ENCODE results near the gene TNS2. TPM values are rescaled to one million over a fixed set of nuclear protein-coding genes. Genes with fewer than 3 reads are reported as not detected.
"Not testable (repeated sequence)": the region's sequence is repeated elsewhere in the genome, so short reads cannot be mapped to it uniquely, and the experiment has no call there.

Gene TNS2
- total RNA-seq, 2 experiments from 2014 or later, result 2.3 to 3.0 TPM

- TF ChIP-seq CTCF (IDR thresholded peaks at IDR 0.05), result no peak
- H3K4me3 ChIP-seq (ENCODE audit: low read length), result no peak overlapping the region
- H3K27ac ChIP-seq (ENCODE audit: low read depth in 1 of 2, low read length in 2 of 2), result no peak overlapping the region
- Mint-ChIP-seq H3K27me3 (no peaks in the 10 kb centered on the region), H3K36me3 (ENCODE audit: low read depth) (peaks cover 79% of the 10 kb centered on the region), H3K27ac (peak overlapping the region; percentile 79), H3K4me1 (ENCODE audit: low read depth) (peaks cover 49% of the 10 kb centered on the region), H3K9me3 (no peaks in the 10 kb centered on the region), H3K4me3 (no peak overlapping the region)
- intact Hi-C loops (cut with DNase I, micrococcal nuclease), result no loop called here
- H3K4me1 ChIP-seq (ENCODE audit: insufficient read depth, low read length), result peaks cover 28% of the 10 kb centered on the region
- CTCF ChIA-PET, result interaction anchor here (0.7 kb wide), 1 partner anchor 33 kb away, joined by 3 read pairs; no protein-coding TSS in a partner anchor
- ATAC-seq (ENCODE audit: poor library complexity), result no peak
- H3K27me3 ChIP-seq (ENCODE audit: control insufficient read depth in 1 of 2, insufficient read depth in 2 of 2, low read length in 2 of 2), result no peaks in the 10 kb centered on the region
- DNase-seq, result no peak
- H3K36me3 ChIP-seq (ENCODE audit: insufficient read depth, low read length), result peaks cover 54% of the 10 kb centered on the region
- H3K9me3 ChIP-seq (ENCODE audit: control insufficient read depth in 1 of 2, insufficient read depth in 1 of 2, low read length in 2 of 2), result no peaks in the 10 kb centered on the region
- POLR2A ChIA-PET, result interaction anchor here (1.2 kb wide), 1 partner anchor 10 kb away, joined by 3 read pairs; no protein-coding TSS in a partner anchor
These were observed 35.2 kb upstream of the TNS2 start for GRCh38 chr12:53014709-53015108.

- Mint-ChIP-seq H3K4me1 (ENCODE audit: low read depth) (no peaks in the 10 kb centered on the region), H3K36me3 (ENCODE audit: low read depth) (peaks cover 84% of the 10 kb centered on the region), H3K9me3 (no peaks in the 10 kb centered on the region), H3K27ac (no peak overlapping the region), H3K4me3 (no peak overlapping the region), H3K27me3 (no peaks in the 10 kb centered on the region)
- Histone ChIP-seq H3K4me1 (ENCODE audit: insufficient read depth, low read length) (no peaks in the 10 kb centered on the region), H3K27me3 (ENCODE audit: control insufficient read depth in 1 of 2, insufficient read depth in 2 of 2, low read length in 2 of 2) (no peaks in the 10 kb centered on the region), H3K4me3 (ENCODE audit: low read length) (no peak overlapping the region), H3K9me3 (ENCODE audit: control insufficient read depth in 1 of 2, insufficient read depth in 1 of 2, low read length in 2 of 2) (no peaks in the 10 kb centered on the region), H3K36me3 (ENCODE audit: insufficient read depth, low read length) (peaks cover 92% of the 10 kb centered on the region), H3K27ac (ENCODE audit: low read depth in 1 of 2, low read length in 2 of 2) (no peak overlapping the region)
- CTCF ChIA-PET, result no interaction called here
- TF ChIP-seq CTCF (IDR thresholded peaks at IDR 0.05), result no peak
- DNase-seq (no peak), ATAC-seq (ENCODE audit: poor library complexity) (no peak)
- intact Hi-C loops (cut with DNase I, micrococcal nuclease), result no loop called here
- POLR2A ChIA-PET, result interaction anchor here (2.0 kb wide), 1 partner anchor 20 kb away, joined by 5 read pairs; no protein-coding TSS in a partner anchor
These were observed 24.6 kb upstream of the TNS2 start for GRCh38 chr12:53025250-53025649.

GRCh38 chr12:53027014-53027413 lies 22.9 kb upstream of the TNS2 start:
- H3K4me1 ChIP-seq (ENCODE audit: insufficient read depth, low read length); intact Hi-C loops (cut with DNase I, micrococcal nuclease); H3K27ac Mint-ChIP-seq; H3K4me1 Mint-ChIP-seq (ENCODE audit: low read depth); H3K4me3 ChIP-seq (ENCODE audit: low read length); H3K27me3 ChIP-seq (ENCODE audit: control insufficient read depth in 1 of 2, insufficient read depth in 2 of 2, low read length in 2 of 2); DNase-seq; H3K27me3 Mint-ChIP-seq; H3K4me3 Mint-ChIP-seq; H3K9me3 Mint-ChIP-seq; CTCF ChIA-PET; ATAC-seq (ENCODE audit: poor library complexity); H3K27ac ChIP-seq (ENCODE audit: low read depth in 1 of 2, low read length in 2 of 2); POLR2A ChIA-PET; H3K9me3 ChIP-seq (ENCODE audit: control insufficient read depth in 1 of 2, insufficient read depth in 1 of 2, low read length in 2 of 2): not testable (repeated sequence)
- peaks cover 82% of the 10 kb centered on the region for H3K36me3 Mint-ChIP-seq (ENCODE audit: low read depth)
- peaks cover 92% of the 10 kb centered on the region for H3K36me3 ChIP-seq (ENCODE audit: insufficient read depth, low read length)

- Histone ChIP-seq H3K27me3 (ENCODE audit: control insufficient read depth in 1 of 2, insufficient read depth in 2 of 2, low read length in 2 of 2) (no peaks in the 10 kb centered on the region), H3K36me3 (ENCODE audit: insufficient read depth, low read length) (peaks cover 92% of the 10 kb centered on the region), H3K27ac (ENCODE audit: low read depth in 1 of 2, low read length in 2 of 2) (no peak overlapping the region), H3K4me3 (ENCODE audit: low read length) (no peak overlapping the region), H3K9me3 (ENCODE audit: control insufficient read depth in 1 of 2, insufficient read depth in 1 of 2, low read length in 2 of 2) (no peaks in the 10 kb centered on the region), H3K4me1 (ENCODE audit: insufficient read depth, low read length) (no peaks in the 10 kb centered on the region)
- Mint-ChIP-seq H3K27ac (no peak overlapping the region), H3K27me3 (no peaks in the 10 kb centered on the region), H3K4me1 (ENCODE audit: low read depth) (peaks cover 10% of the 10 kb centered on the region), H3K4me3 (no peak overlapping the region), H3K36me3 (ENCODE audit: low read depth) (peaks cover 80% of the 10 kb centered on the region), H3K9me3 (no peaks in the 10 kb centered on the region)
- no peak for DNase-seq
- ChIA-PET CTCF (no interaction called here), POLR2A (interaction anchor here (0.9 kb wide), 1 partner anchor 66 kb away, joined by 4 read pairs; the partner anchor contains the start of gene IGFBP6)
- intact Hi-C loops (cut with DNase I, micrococcal nuclease), result no loop called here
- ATAC-seq (ENCODE audit: poor library complexity), result no peak
- TF ChIP-seq CTCF (IDR thresholded peaks at IDR 0.05), result no peak
These were observed 18.2 kb upstream of the TNS2 start for GRCh38 chr12:53031616-53032015.

- intact Hi-C loops (cut with DNase I, micrococcal nuclease); ATAC-seq (ENCODE audit: poor library complexity); H3K4me1 ChIP-seq (ENCODE audit: insufficient read depth, low read length); H3K27ac Mint-ChIP-seq; H3K27me3 ChIP-seq (ENCODE audit: control insufficient read depth in 1 of 2, insufficient read depth in 2 of 2, low read length in 2 of 2); CTCF ChIA-PET; POLR2A ChIA-PET; H3K4me3 ChIP-seq (ENCODE audit: low read length); H3K27me3 Mint-ChIP-seq; H3K27ac ChIP-seq (ENCODE audit: low read depth in 1 of 2, low read length in 2 of 2); H3K9me3 ChIP-seq (ENCODE audit: control insufficient read depth in 1 of 2, insufficient read depth in 1 of 2, low read length in 2 of 2); H3K9me3 Mint-ChIP-seq; H3K4me3 Mint-ChIP-seq; DNase-seq: not testable (repeated sequence)
- Mint-ChIP-seq H3K36me3 (ENCODE audit: low read depth) (peaks cover 80% of the 10 kb centered on the region), H3K4me1 (ENCODE audit: low read depth) (peaks cover 18% of the 10 kb centered on the region)
- H3K36me3 ChIP-seq (ENCODE audit: insufficient read depth, low read length), result peaks cover 92% of the 10 kb centered on the region
These were observed 16.0 kb upstream of the TNS2 start for GRCh38 chr12:53033832-53034231.
